GM12878 (cell line): Measurements from ENCODE around the gene PRMT7.

Source experiments
- ASH2L ChIP-seq: fragments of 300-600, 200-600 bp; sonication (generic); IDR thresholded peaks from 2 replicates; pipeline ENCODE4 v1.6.1; 2017; ENCODE audit warnings: low read depth, mild to moderate bottlenecking, borderline replicate concordance
- BRCA1 ChIP-seq: IDR thresholded peaks from 2 replicates; pipeline ENCODE4 v1.6.1; 2011; ENCODE audit warnings: low read depth, low read length, improper control_type of control experiment
- EZH2 ChIP-seq: IDR thresholded peaks from 2 replicates; pipeline ENCODE4 v1.6.1; 2012; ENCODE audit warnings: low read depth, mild to moderate bottlenecking, control low read depth, inconsistent platforms, low read length, borderline replicate concordance; ENCODE audit not compliant: control insufficient read depth
- GABPA ChIP-seq: IDR thresholded peaks from 2 replicates; pipeline ENCODE4 v1.6.1; 2014; ENCODE audit warnings: antibody characterized with exemption, low read depth, mild to moderate bottlenecking, inconsistent platforms
- JUND ChIP-seq: IDR thresholded peaks from 2 replicates; pipeline ENCODE4 v1.6.1; 2012; ENCODE audit warnings: low read depth, mild to moderate bottlenecking, low read length, improper control_type of control experiment, moderate library complexity
- RAD21 ChIP-seq: IDR thresholded peaks from 2 replicates; pipeline ENCODE4 v1.6.1; 2011; ENCODE audit warnings: mild to moderate bottlenecking, low read depth, low read length, moderate library complexity; ENCODE audit not compliant: insufficient read depth
- RBBP5 ChIP-seq: fragments of 200-600 bp; sonication (generic); conservative IDR thresholded peaks from 2 replicates; pipeline ENCODE4 v1.6.1; 2016
- RELB ChIP-seq: fragments of 450-650 bp; IDR thresholded peaks from 2 replicates; pipeline ENCODE4 v1.6.1; 2017; ENCODE audit warnings: low read depth, mild to moderate bottlenecking, moderate library complexity
- SMC3 ChIP-seq: IDR thresholded peaks from 2 replicates; pipeline ENCODE4 v1.6.1; 2011; ENCODE audit warnings: low read length, improper control_type of control experiment, borderline replicate concordance
- SRF ChIP-seq, 2 experiments: IDR thresholded peaks; 2 replicates each; pipeline ENCODE4 v1.6.1; 2011; ENCODE audit warnings: low read depth in 2 of 2, low read length in 2 of 2, mild to moderate bottlenecking in 1 of 2, moderate library complexity in 1 of 2
- USF2 ChIP-seq: IDR thresholded peaks from 2 replicates; pipeline ENCODE4 v1.6.1; 2011; ENCODE audit warnings: low read depth, low read length, improper control_type of control experiment, borderline replicate concordance
- YBX1 ChIP-seq: fragments of 450-650 bp; IDR thresholded peaks from 2 replicates; pipeline ENCODE4 v1.6.1; 2016; ENCODE audit warnings: antibody characterized with exemption
- TF ChIP-seq, protein P1 (sequence below), 3 experiments: IDR thresholded peaks in 2 of 3; conservative IDR thresholded peaks in 1 of 3; 2 replicates each; pipeline ENCODE4 v1.5.1; 2011; ENCODE audit warnings: low read depth in 3 of 3, low read length in 3 of 3, mild to moderate bottlenecking in 3 of 3, control low read depth in 2 of 3, moderate library complexity in 2 of 3, inconsistent platforms in 1 of 3, mixed read lengths in 1 of 3; ENCODE audit not compliant: control insufficient read depth in 2 of 3, insufficient read depth in 1 of 3; ENCODE audit errors: extremely low read depth in 1 of 3
- TF ChIP-seq, protein P2 (sequence below): IDR thresholded peaks from 2 replicates; pipeline ENCODE4 v1.6.1; 2012; ENCODE audit warnings: low read depth, low read length, improper control_type of control experiment

GRCh38 chr16:68263559-68264127 lies 47.2 kb upstream of the PRMT7 start:
- TF ChIP-seq ASH2L (no peak), SRF (IDR thresholded peaks at IDR 0.05; ENCODE audit: low read depth in 2 of 2, low read length in 2 of 2) (no peak), RAD21 (no peak), EZH2 (no peak), GABPA (no peak), RBBP5 (no peak), USF2 (no peak), YBX1 (no peak), BRCA1 (no peak), SMC3 (no peak), RELB (peak; percentile 13; the same call in 1 of the 2 replicates), JUND (no peak)
- TF ChIP-seq, protein P1, sequence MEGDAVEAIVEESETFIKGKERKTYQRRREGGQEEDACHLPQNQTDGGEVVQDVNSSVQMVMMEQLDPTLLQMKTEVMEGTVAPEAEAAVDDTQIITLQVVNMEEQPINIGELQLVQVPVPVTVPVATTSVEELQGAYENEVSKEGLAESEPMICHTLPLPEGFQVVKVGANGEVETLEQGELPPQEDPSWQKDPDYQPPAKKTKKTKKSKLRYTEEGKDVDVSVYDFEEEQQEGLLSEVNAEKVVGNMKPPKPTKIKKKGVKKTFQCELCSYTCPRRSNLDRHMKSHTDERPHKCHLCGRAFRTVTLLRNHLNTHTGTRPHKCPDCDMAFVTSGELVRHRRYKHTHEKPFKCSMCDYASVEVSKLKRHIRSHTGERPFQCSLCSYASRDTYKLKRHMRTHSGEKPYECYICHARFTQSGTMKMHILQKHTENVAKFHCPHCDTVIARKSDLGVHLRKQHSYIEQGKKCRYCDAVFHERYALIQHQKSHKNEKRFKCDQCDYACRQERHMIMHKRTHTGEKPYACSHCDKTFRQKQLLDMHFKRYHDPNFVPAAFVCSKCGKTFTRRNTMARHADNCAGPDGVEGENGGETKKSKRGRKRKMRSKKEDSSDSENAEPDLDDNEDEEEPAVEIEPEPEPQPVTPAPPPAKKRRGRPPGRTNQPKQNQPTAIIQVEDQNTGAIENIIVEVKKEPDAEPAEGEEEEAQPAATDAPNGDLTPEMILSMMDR (IDR thresholded peaks at IDR 0.05 in 2 of 3, conservative IDR thresholded peaks at IDR 0.05 in 1 of 3; ENCODE audit: control insufficient read depth in 2 of 3, extremely low read depth in 1 of 3, insufficient read depth in 1 of 3, low read depth in 3 of 3, low read length in 3 of 3): no peak; a peak in 1 of 6 replicates
- TF ChIP-seq, protein P2, sequence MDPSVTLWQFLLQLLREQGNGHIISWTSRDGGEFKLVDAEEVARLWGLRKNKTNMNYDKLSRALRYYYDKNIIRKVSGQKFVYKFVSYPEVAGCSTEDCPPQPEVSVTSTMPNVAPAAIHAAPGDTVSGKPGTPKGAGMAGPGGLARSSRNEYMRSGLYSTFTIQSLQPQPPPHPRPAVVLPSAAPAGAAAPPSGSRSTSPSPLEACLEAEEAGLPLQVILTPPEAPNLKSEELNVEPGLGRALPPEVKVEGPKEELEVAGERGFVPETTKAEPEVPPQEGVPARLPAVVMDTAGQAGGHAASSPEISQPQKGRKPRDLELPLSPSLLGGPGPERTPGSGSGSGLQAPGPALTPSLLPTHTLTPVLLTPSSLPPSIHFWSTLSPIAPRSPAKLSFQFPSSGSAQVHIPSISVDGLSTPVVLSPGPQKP: no peak
